ENCODE data around the gene NPC2.
"Not testable (repeated sequence)": the region's sequence is repeated elsewhere in the genome, so short reads cannot be mapped to it uniquely, and the experiment has no call there.

The NPC2 gene

DNA sequence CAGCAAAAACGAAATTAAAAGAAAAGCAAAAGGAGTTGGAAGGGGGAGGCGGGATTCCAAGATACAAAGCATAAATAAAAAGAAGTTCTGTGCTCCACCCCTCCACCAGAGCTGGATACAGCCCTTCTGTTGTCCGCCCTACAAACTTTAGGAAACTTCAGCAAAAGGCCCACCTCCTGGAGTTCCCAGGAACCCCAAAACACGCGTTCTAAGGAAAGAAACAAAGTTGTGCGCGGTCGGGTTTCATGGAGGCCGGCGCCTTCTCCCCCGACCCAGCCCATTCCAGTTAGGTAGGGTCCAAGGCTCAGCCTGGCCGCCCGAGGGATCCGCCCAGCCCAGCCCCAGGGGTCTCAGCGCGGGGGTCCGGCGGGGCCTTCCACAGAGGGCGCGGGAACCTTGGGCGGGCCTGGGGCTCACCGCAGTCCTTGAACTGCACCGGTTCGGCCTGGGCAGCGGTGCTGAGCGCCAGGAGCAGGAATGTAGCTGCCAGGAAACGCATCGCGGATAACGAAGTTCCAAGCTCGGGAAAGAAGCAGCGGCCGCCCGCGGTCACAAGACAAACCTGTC is at the start of gene NPC2:
Gene NPC2, minus strand, starts transcription at position 530 of the 567 bp plus-strand sequence. Its CDS starts 31 bp downstream, at position 499.
- DNase-seq (ENCODE audit: low spot score), result no peak
- TF ChIP-seq, protein P1, sequence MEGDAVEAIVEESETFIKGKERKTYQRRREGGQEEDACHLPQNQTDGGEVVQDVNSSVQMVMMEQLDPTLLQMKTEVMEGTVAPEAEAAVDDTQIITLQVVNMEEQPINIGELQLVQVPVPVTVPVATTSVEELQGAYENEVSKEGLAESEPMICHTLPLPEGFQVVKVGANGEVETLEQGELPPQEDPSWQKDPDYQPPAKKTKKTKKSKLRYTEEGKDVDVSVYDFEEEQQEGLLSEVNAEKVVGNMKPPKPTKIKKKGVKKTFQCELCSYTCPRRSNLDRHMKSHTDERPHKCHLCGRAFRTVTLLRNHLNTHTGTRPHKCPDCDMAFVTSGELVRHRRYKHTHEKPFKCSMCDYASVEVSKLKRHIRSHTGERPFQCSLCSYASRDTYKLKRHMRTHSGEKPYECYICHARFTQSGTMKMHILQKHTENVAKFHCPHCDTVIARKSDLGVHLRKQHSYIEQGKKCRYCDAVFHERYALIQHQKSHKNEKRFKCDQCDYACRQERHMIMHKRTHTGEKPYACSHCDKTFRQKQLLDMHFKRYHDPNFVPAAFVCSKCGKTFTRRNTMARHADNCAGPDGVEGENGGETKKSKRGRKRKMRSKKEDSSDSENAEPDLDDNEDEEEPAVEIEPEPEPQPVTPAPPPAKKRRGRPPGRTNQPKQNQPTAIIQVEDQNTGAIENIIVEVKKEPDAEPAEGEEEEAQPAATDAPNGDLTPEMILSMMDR (IDR thresholded peaks at IDR 0.05; ENCODE audit: extremely low read depth, missing control alignments), result no peak

- TF ChIP-seq, protein P1 (IDR thresholded peaks at IDR 0.05; ENCODE audit: extremely low read depth, missing control alignments), result no peak
- DNase-seq (ENCODE audit: low spot score), result no peak
These were observed 49.1 kb upstream of the NPC2 start for GRCh38 chr14:74542056-74542685.

- no peak for DNase-seq (ENCODE audit: low spot score)
- TF ChIP-seq, protein P1 (IDR thresholded peaks at IDR 0.05; ENCODE audit: extremely low read depth, missing control alignments), result no peak
These were observed 48.1 kb upstream of the NPC2 start for GRCh38 chr14:74541225-74541624.

- TF ChIP-seq, protein P1 (IDR thresholded peaks at IDR 0.05; ENCODE audit: extremely low read depth, missing control alignments), result no peak
- DNase-seq (ENCODE audit: low spot score), result no peak
These were observed 46.4 kb upstream of the NPC2 start for GRCh38 chr14:74539503-74539902.

DNA sequence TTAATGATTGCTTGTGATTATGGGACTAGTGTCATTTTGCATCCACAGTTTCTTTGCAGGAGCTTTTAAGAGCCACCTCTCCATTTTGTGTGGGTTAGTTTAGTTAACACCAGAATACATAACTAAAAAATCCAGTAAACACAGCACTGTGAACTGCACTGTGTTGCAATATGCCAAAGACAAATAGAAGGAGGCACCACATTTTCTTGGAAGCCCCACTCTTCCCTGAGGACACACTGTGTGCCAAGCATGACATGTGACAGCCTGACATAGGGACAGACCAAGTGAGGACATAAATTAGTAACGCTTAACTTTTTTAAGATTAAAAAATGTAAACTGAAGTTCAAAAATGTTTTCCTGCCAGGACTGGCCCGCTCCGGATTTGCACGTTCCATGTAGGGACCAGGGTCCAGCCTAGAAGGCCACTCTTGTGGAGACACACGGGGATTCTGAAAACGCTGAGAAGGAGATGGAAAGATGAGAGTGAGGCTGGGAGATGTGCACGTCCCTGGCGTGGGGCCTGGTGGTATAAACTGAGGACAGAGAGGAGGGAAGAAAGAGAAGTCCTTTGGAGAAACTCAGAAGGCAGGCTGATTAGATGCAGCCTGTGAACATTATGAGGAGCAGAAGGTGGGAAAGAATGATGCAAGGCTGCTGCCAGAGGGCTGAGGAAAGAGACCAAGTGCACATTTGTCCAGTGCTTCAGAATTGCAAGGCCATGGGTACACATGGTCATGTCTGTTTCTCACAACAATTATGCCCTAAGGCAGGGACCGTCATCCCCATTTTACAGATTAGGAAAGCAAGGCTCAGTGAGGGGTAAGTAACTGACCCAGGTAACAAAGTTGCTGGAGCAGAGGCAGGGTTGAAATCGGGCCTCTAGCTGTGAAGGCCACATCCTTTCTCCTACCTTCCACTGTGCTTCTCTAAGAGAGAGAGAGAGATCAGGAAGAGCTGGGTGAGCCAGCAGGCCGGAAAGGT is 45.6 kb upstream of the NPC2 start:
- no peak for DNase-seq (ENCODE audit: low spot score)
- TF ChIP-seq, protein P1 (IDR thresholded peaks at IDR 0.05; ENCODE audit: extremely low read depth, missing control alignments), result no peak

DNA sequence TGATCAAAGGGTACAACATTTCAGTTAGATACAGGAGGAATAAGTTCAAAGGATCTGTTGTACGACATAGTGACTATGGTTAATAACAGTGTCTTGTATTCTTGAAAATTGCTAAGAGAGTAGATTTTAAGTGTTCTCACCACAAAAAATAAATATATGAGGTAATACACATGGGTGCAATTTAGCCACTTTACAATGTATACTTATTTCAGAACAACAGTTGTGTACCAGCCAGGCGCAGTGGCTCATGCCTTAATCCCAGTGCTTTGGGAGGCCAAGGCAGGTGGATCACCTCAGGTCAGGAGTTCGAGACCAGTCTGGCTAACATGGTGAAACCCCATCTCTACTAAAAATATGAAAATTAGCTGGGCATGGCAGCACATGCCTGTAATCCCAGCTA is 43.2 kb upstream of the NPC2 start:
- DNase-seq (ENCODE audit: low spot score), result not testable (repeated sequence)

DNA sequence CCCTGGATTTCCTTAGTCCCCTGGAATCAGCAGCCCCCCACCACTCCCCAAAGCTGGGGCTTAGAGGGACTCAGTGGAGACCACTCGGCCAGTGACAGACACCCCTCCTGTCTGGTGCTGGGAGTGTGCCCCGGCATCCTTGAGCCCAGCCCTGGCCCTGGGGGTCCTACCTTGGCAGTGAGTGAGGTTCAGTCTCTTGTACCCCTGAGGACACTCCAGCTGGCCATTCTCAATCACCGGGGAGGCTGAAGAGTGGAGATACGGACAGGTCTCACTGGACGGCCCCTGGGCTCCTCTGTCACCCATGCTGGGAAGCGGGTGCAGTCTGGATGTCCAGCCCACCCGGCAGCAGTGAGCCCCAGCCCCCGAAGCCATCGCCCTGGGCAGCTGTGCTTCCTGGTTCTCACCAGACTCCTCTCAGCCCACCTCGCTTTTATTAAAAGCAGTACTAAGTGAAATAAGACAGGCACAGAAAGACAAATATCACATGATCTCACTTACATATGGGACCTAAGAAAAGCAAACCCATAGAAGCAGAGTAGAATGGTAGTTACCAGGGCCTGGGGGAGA is 42.7 kb upstream of the NPC2 start:
- DNase-seq (ENCODE audit: low spot score), result no peak
- TF ChIP-seq, protein P1 (IDR thresholded peaks at IDR 0.05; ENCODE audit: extremely low read depth, missing control alignments), result no peak
